Measurements from ENCODE around the gene ENTPD1. TPM values are rescaled to one million over a fixed set of nuclear protein-coding genes. Genes with fewer than 3 reads are reported as not detected.

Gene ENTPD1
- total and polyA plus RNA-seq, 10 of the 15 experiments (the other 5 are each of a cell fraction or from before 2014, with no cell fraction given): 110 to 413 (median 161) TPM

GRCh38 chr10:95785317-95785716, 29.4 kb downstream of the ENTPD1 start (continued):
- TF ChIP-seq, protein P1, sequence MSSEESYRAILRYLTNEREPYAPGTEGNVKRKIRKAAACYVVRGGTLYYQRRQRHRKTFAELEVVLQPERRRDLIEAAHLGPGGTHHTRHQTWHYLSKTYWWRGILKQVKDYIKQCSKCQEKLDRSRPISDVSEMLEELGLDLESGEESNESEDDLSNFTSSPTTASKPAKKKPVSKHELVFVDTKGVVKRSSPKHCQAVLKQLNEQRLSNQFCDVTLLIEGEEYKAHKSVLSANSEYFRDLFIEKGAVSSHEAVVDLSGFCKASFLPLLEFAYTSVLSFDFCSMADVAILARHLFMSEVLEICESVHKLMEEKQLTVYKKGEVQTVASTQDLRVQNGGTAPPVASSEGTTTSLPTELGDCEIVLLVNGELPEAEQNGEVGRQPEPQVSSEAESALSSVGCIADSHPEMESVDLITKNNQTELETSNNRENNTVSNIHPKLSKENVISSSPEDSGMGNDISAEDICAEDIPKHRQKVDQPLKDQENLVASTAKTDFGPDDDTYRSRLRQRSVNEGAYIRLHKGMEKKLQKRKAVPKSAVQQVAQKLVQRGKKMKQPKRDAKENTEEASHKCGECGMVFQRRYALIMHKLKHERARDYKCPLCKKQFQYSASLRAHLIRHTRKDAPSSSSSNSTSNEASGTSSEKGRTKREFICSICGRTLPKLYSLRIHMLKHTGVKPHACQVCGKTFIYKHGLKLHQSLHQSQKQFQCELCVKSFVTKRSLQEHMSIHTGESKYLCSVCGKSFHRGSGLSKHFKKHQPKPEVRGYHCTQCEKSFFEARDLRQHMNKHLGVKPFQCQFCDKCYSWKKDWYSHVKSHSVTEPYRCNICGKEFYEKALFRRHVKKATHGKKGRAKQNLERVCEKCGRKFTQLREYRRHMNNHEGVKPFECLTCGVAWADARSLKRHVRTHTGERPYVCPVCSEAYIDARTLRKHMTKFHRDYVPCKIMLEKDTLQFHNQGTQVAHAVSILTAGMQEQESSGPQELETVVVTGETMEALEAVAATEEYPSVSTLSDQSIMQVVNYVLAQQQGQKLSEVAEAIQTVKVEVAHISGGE (CRISPR knock-in tag; IDR thresholded peaks at IDR 0.05): no peak
- TF ChIP-seq MXI1 (IDR thresholded peaks at IDR 0.05; ENCODE audit: low read depth, low read length) (no peak), TCF3 (IDR thresholded peaks at IDR 0.05; ENCODE audit: borderline replicate concordance, insufficient read depth, low read depth, low read length) (0 out of 2 replicates have a peak, but pooled peaks have one; percentile 55)

GRCh38 chr10:95785942-95786669, 30.1 kb downstream of the ENTPD1 start:
- Histone ChIP-seq H3K9me3 (replicated peaks; ENCODE audit: control insufficient read depth, insufficient read depth, low read length) (no peaks in the 10 kb centered on the region; the same call in 2 of the 3 replicates), H3K79me2 (ENCODE audit: control insufficient read depth, insufficient read depth, low read length) (peaks cover 98% of the 10 kb centered on the region), H3K27me3 (replicated peaks in 1 of 2; ENCODE audit: control insufficient read depth in 2 of 2, insufficient read depth in 2 of 2, low read length in 1 of 2) (no peaks in the 10 kb centered on the region), H3K4me3 (peak overlapping the region; percentile 52), H3K27ac (ENCODE audit: control insufficient read depth, insufficient read depth) (peak overlapping the region; percentile 99), H2AFZ (ENCODE audit: control insufficient read depth, low read depth, low read length) (no peak overlapping the region), H4K20me1 (ENCODE audit: control insufficient read depth, insufficient read depth) (no peaks in the 10 kb centered on the region), H3K4me1 (ENCODE audit: control insufficient read depth, insufficient read depth, low read length) (peaks cover 87% of the 10 kb centered on the region), H3K4me2 (ENCODE audit: control insufficient read depth, insufficient read depth) (peak overlapping the region; percentile 79), H3K9ac (ENCODE audit: control insufficient read depth, insufficient read depth, low read length) (peak overlapping the region; percentile 73), H3K36me3 (ENCODE audit: control insufficient read depth in 2 of 2, insufficient read depth in 2 of 2, low read length in 1 of 2) (peaks cover 7 to 12% of the 10 kb centered on the region in 2 experiments; a peak in 3 of 4 replicates)
- WGBS (ENCODE audit: insufficient coverage, insufficient replicate concordance, low lambda C conversion rate, missing lambda C conversion rate): 5% methylated on average over 5 of the region's 5 CpGs
- FAIRE-seq (no peak), ATAC-seq (peak; percentile 27), DNase-seq (ENCODE audit: low read depth, low spot score) (peak; percentile 77)
- intact Hi-C loops (cut with micrococcal nuclease; ENCODE audit: unreplicated experiment) (loop anchor here (1.0 to 10.0 kb wide), 2 partner anchors 92 to 489 kb away; partner anchors contain the start of gene BLNK), in situ Hi-C loops (cut with MboI) (no loop called here)
- BruUV-seq (replicated peaks): TSS peak; percentile 27
- ChIA-PET CTCF (interaction anchor here (1.4 to 7.5 kb wide), 6 partner anchors 9 to 487 kb away, joined by 3 to 112 read pairs (median 48); partner anchors contain the start of genes ENTPD1 and TCTN3), RAD21 (ENCODE audit: unreplicated experiment) (interaction anchor here (0.8 to 11.6 kb wide), 14 partner anchors 8 to 92 kb away, joined by 3 to 270 read pairs (median 4); partner anchors contain the start of genes ENTPD1 and TCTN3), SMC1A (ENCODE audit: uncharacterized antibody, unreplicated experiment) (interaction anchor here (0.7 to 27.8 kb wide), 10 partner anchors 8 to 91 kb away, joined by 3 to 795 read pairs (median 34); partner anchors contain the start of genes ENTPD1 and TCTN3), POLR2A (interaction anchor here (1.5 to 18.6 kb wide), 8 partner anchors 9 to 92 kb away, joined by 4 to 451 read pairs (median 20); partner anchors contain the start of genes ENTPD1 and TCTN3)
- TF ChIP-seq TBL1XR1 (IDR thresholded peaks at IDR 0.05; ENCODE audit: low read depth, low read length) (0 out of 2 replicates have a peak, but pooled peaks have one; percentile 25), ZBTB40 (IDR thresholded peaks at IDR 0.05; ENCODE audit: borderline replicate concordance) (no peak), ESRRA (IDR thresholded peaks at IDR 0.05; ENCODE audit: low read length) (no peak), HDAC6 (IDR thresholded peaks at IDR 0.05; ENCODE audit: unreplicated experiment) (no peak), CEBPB (IDR thresholded peaks at IDR 0.05; ENCODE audit: borderline replicate concordance in 1 of 2, low read depth in 2 of 2, low read length in 2 of 2) (no peak), DPF2 (IDR thresholded peaks at IDR 0.05) (peak; percentile 57), NKRF (conservative IDR thresholded peaks at IDR 0.05) (no peak)
